ENCODE results near the gene LIPE.

The LIPE gene

GRCh38 chr19:42352301-42353259 lies 74.6 kb downstream of the LIPE start:
- DNase-seq (ENCODE audit: low read depth) = no peak
